ENCODE data around the gene SLC22A17. TPM values are rescaled to one million over a fixed set of nuclear protein-coding genes. Genes with fewer than 3 reads are reported as not detected.

Gene SLC22A17
- total RNA-seq, 4 donors from 2014 or later = 4.0 to 14.2 (median 8.5) TPM

GRCh38 chr14:23358553-23359166 is 6.0 kb upstream of the SLC22A17 start:
- no peaks in the 10 kb centered on the region for H3K36me3 ChIP-seq
- in situ Hi-C loops (cut with MboI; ENCODE audit: low pct_ligation_motif_present in 1 of 4, low pct_unique_long_range_greater_than_20kb in 1 of 4, low sequenced_read_pairs in 3 of 4) = no loop called here
- WGBS, 2 donors (ENCODE audit: low coverage in 1 of 2) = 84 to 88% methylated on average over 4 to 12 of the region's 12 CpGs
- no peak overlapping the region for H3K4me3 ChIP-seq
- peaks cover 14% of the 10 kb centered on the region for H3K27me3 ChIP-seq
- DNase-seq = no peak
- peaks cover 0 to 6% (median 2%) of the 10 kb centered on the region in 4 donors for H3K4me1 ChIP-seq
- TF ChIP-seq POLR2A (IDR thresholded peaks at IDR 0.05) = no peak
- TF ChIP-seq POLR2AphosphoS5 (IDR thresholded peaks at IDR 0.05) = no peak
- no peak for TF ChIP-seq CTCF (IDR thresholded peaks at IDR 0.05)
- intact Hi-C loops (cut with DNase I; ENCODE audit: low total_unique reads) = no loop called here
- no peaks in the 10 kb centered on the region for H3K9me3 ChIP-seq
- no peak overlapping the region for H3K27ac ChIP-seq

DNA sequence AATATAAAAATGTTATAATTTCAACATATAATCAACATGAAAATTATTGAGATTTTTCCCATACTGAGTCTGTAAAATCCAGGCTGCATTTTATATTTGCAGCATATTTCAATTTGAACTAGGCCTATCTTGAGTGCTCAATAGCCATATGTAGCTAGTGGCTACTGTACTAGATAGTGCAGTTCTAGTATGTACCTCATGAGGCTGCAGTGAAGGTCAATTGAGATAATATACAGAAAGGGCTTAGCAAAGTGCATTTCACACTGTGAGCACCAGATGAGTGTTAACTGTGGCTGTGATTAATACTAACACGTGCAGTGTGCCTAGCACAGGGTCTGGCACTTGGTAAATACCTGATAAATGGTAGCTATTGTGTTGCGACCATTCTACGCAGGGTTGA is 5.4 kb upstream of the SLC22A17 start:
- Histone ChIP-seq H3K9me3 (no peaks in the 10 kb centered on the region), H3K36me3 (no peaks in the 10 kb centered on the region), H3K4me1 (peaks cover 0 to 4% (median 1%) of the 10 kb centered on the region in 4 donors), H3K27ac (no peak overlapping the region), H3K4me3 (no peak overlapping the region), H3K27me3 (peaks cover 14% of the 10 kb centered on the region)
- no peak for DNase-seq
- 75 to 84% methylated on average over 2 to 3 of the region's 3 CpGs for WGBS, 2 donors (ENCODE audit: low coverage in 1 of 2)
- in situ Hi-C loops (cut with MboI; ENCODE audit: low pct_ligation_motif_present in 1 of 4, low pct_unique_long_range_greater_than_20kb in 1 of 4, low sequenced_read_pairs in 3 of 4) (no loop called here), intact Hi-C loops (cut with DNase I; ENCODE audit: low total_unique reads) (no loop called here)
- no peak for TF ChIP-seq POLR2A (IDR thresholded peaks at IDR 0.05)
- TF ChIP-seq CTCF (IDR thresholded peaks at IDR 0.05) = no peak
- TF ChIP-seq POLR2AphosphoS5 (IDR thresholded peaks at IDR 0.05) = no peak
- TF ChIP-seq EP300 (IDR thresholded peaks at IDR 0.05; ENCODE audit: low read depth) = no peak

- Histone ChIP-seq H3K27ac (no peak overlapping the region), H3K9me3 (no peaks in the 10 kb centered on the region), H3K4me1 (peaks cover 4 to 9% (median 6%) of the 10 kb centered on the region in 4 donors), H3K4me3 (no peak overlapping the region), H3K27me3 (peaks cover 21% of the 10 kb centered on the region), H3K36me3 (no peaks in the 10 kb centered on the region)
- no peak for DNase-seq
- TF ChIP-seq CTCF (IDR thresholded peaks at IDR 0.05) = no peak
- no peak for TF ChIP-seq EP300 (IDR thresholded peaks at IDR 0.05; ENCODE audit: low read depth)
- no peak for TF ChIP-seq POLR2A (IDR thresholded peaks at IDR 0.05)
- no peak for TF ChIP-seq POLR2AphosphoS5 (IDR thresholded peaks at IDR 0.05)
- in situ Hi-C loops (cut with MboI; ENCODE audit: low pct_ligation_motif_present in 1 of 4, low pct_unique_long_range_greater_than_20kb in 1 of 4, low sequenced_read_pairs in 3 of 4) = no loop called here
- WGBS, 2 donors (ENCODE audit: low coverage in 1 of 2) = 83 to 100% methylated on average over 1 to 8 of the region's 8 CpGs
- intact Hi-C loops (cut with DNase I; ENCODE audit: low total_unique reads) = no loop called here
These were observed 4.6 kb upstream of the SLC22A17 start for GRCh38 chr14:23357261-23357660.

GRCh38 chr14:23356662-23357061 is 4.0 kb upstream of the SLC22A17 start:
- no peak for DNase-seq

More at GRCh38 chr14:23356662-23357061, 4.0 kb upstream of the SLC22A17 start:
- H3K4me1 ChIP-seq = peaks cover 4 to 15% (median 12%) of the 10 kb centered on the region in 4 donors
- H3K4me3 ChIP-seq = no peak overlapping the region
- in situ Hi-C loops (cut with MboI; ENCODE audit: low pct_ligation_motif_present in 1 of 4, low pct_unique_long_range_greater_than_20kb in 1 of 4, low sequenced_read_pairs in 3 of 4) = no loop called here
- WGBS, 2 donors (ENCODE audit: low coverage in 1 of 2) = 97% methylated on average over 4 of the region's 4 CpGs; no CpG with 5 or more reads in 1 of the 2 donors
- no peaks in the 10 kb centered on the region for H3K36me3 ChIP-seq
- TF ChIP-seq EP300 (IDR thresholded peaks at IDR 0.05; ENCODE audit: low read depth) = no peak
- no peak overlapping the region for H3K27ac ChIP-seq
- intact Hi-C loops (cut with DNase I; ENCODE audit: low total_unique reads) = no loop called here
- H3K9me3 ChIP-seq = no peaks in the 10 kb centered on the region
- peaks cover 27% of the 10 kb centered on the region for H3K27me3 ChIP-seq
